T47D (cell line): Measurements from ENCODE around the gene DOCK8.

ENCODE experiments used
- DNase-seq, 2 experiments: peaks; one replicate each; pipeline versions ENCODE4 v3.0.0 to v3.0.0-alpha.2; 2011 to 2012; ENCODE audit warnings: low read depth in 1 of 2, low spot score in 1 of 2
- JUND ChIP-seq: IDR thresholded peaks from 2 replicates; pipeline ENCODE4 v1.6.1; 2012; ENCODE audit warnings: low read depth
- in situ Hi-C: cut with HindIII; loops from 2 replicates; pipeline ENCODE4 v1.10.0; 2016; ENCODE audit warnings: low sequenced_read_pairs, low pct_unique_long_range_greater_than_20kb

The DOCK8 gene

GRCh38 chr9:463455-464171 is 248.9 kb downstream of the DOCK8 start:
- in situ Hi-C loops = no loop called here
- no peak for DNase-seq
- TF ChIP-seq JUND = no peak

GRCh38 chr9:466747-467146 is 252.1 kb downstream of the DOCK8 start:
- no peak for DNase-seq
- TF ChIP-seq JUND = no peak
- in situ Hi-C loops = no loop called here

GRCh38 chr9:468766-469426 is 254.2 kb downstream of the DOCK8 start:
- DNase-seq = no peak
- in situ Hi-C loops = no loop called here
- TF ChIP-seq JUND = no peak

- in situ Hi-C loops = no loop called here
- peak; percentile 60 to 90 for DNase-seq
- no peak for TF ChIP-seq JUND
These were observed 255.2 kb downstream of the DOCK8 start for GRCh38 chr9:469672-470551.

GRCh38 chr9:470552-471194 is 256.0 kb downstream of the DOCK8 start:
- TF ChIP-seq JUND = no peak
- in situ Hi-C loops = no loop called here
- DNase-seq = no peak

- no peak for TF ChIP-seq JUND
- in situ Hi-C loops = no loop called here
- DNase-seq = no peak
These were observed 256.7 kb downstream of the DOCK8 start for GRCh38 chr9:471320-471719.

GRCh38 chr9:472479-473075 is 257.9 kb downstream of the DOCK8 start:
- DNase-seq = peak in 1 of 2 experiments; percentile 56
- no peak for TF ChIP-seq JUND
- in situ Hi-C loops = no loop called here

GRCh38 chr9:477193-477592 is 262.5 kb downstream of the DOCK8 start:
- in situ Hi-C loops = no loop called here
- no peak for TF ChIP-seq JUND
- no peak for DNase-seq

- in situ Hi-C loops = no loop called here
- no peak for TF ChIP-seq JUND
- DNase-seq = no peak
These were observed 264.8 kb downstream of the DOCK8 start for GRCh38 chr9:479304-479970.

- TF ChIP-seq JUND = no peak
- no peak for DNase-seq
- in situ Hi-C loops = no loop called here
These were observed 265.3 kb downstream of the DOCK8 start for GRCh38 chr9:479971-480350.

- no peak for TF ChIP-seq JUND
- in situ Hi-C loops = no loop called here
These were observed 268.1 kb downstream of the DOCK8 start for GRCh38 chr9:482739-483138.

GRCh38 chr9:486156-486555 is 271.5 kb downstream of the DOCK8 start:
- no peak for DNase-seq
- in situ Hi-C loops = no loop called here
- no peak for TF ChIP-seq JUND

More at GRCh38 chr9:482739-483138, 268.1 kb downstream of the DOCK8 start:
- DNase-seq = no peak
